NCI-H526 treated with DMSO at 0.1 percent for 48 hours (cell line): ENCODE data around the gene KRTAP2-1.
"Not testable (repeated sequence)": the region's sequence is repeated elsewhere in the genome, so short reads cannot be mapped to it uniquely, and the experiment has no call there.

Experiments used
- DNase-seq: peaks from one replicate; lab custom pipeline; 2025; lab: John Stamatoyannopoulos, UW

KRTAP2-1 gene

DNA sequence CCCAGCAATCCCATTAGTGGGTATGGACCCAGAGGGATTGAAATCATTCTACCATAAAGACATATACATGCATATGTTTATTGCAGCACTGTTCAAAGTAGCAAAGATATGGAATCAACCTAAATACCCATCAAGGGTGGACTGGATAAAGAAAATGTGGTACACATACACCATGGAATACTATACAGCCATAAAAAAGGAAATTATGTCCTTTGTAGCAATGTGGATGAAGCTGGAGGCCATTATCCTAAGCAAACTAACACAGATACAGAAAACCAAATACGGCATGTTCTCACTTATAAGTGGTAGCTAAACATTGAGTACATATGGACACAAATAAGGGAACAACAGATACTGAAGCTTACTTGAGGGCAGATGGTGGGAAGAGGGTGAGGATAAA lies 10.4 kb upstream of the KRTAP2-1 start:
- no peak for DNase-seq

GRCh38 chr17:41055130-41055529 lies 8.0 kb upstream of the KRTAP2-1 start, which contains the start of gene KRTAP2-2:
KRTAP2-2 (minus strand) TSS chr17:41055230; CDS start chr17:41055211, 19 bp downstream.
- DNase-seq, result not testable (repeated sequence)

- not testable (repeated sequence) for DNase-seq
Observed at GRCh38 chr17:41054556-41054955, 7.4 kb upstream of the KRTAP2-1 start.

GRCh38 chr17:41054025-41054424 lies 6.9 kb upstream of the KRTAP2-1 start:
- no peak for DNase-seq

- DNase-seq, result peak; percentile 38
Observed at GRCh38 chr17:41052566-41052965, 5.5 kb upstream of the KRTAP2-1 start.

GRCh38 chr17:41049110-41049509 lies 2.0 kb upstream of the KRTAP2-1 start:
- no peak for DNase-seq

DNA sequence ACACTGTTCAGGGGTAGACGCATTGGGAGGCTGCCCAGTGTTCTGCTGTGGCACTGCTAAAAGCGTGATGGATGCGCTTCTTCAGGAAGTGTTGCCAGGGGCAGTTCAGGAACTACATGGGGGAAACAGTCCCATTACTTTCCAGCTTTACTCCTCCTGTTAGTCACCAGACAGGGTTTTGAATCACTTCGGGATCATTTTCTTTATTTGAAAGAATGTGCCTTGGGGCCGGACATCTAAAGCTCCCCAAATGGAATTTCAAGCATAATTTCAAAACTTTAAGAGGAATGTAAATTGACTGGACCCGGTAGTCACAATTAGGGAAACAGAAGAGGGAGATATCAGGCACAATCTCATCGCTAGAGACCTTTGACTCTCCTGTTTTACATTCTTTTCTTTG lies 1.3 kb upstream of the KRTAP2-1 start:
- no peak for DNase-seq

GRCh38 chr17:41042953-41043352 lies 4.2 kb downstream of the KRTAP2-1 start:
- no peak for DNase-seq

GRCh38 chr17:41040783-41041571 lies 6.1 kb downstream of the KRTAP2-1 start, which contains the start of gene KRTAP1-1:
KRTAP1-1 (minus strand) TSS chr17:41041450; CDS start chr17:41041397, 53 bp downstream.
- DNase-seq, result not testable (repeated sequence)

- DNase-seq, result no peak
Observed at GRCh38 chr17:41037853-41038350, 9.2 kb downstream of the KRTAP2-1 start.

DNA sequence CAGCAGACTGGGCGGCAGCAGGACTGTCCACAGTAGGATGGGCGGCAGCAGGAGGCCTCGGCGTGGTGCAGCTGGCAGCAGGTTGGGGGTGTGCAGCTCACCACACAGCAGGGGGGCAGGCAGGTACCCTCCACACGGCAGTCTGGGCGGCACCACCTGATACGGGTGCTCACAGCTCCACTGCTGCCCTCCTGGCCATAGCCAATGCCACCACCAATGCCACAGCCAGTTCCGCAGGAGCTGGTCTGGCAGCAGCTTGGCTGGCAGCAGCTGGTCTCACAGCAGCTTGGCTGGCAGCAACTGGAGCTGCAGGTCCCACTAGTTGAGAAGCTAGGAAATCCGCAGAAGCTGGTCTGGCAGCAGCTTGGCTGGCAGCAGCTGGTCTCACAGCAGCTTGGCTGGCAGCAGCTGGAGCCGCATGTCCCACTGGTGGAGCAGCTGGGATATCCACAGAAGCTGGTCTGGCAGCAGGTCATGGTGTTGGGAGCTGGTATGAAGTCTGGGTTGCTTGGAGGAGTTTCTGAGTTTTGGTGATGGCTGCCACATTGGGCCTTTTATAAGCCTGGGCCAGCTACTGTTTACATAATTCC lies 12.7 kb downstream of the KRTAP2-1 start, which contains the start of gene KRTAP1-3:
Gene KRTAP1-3, minus strand, starts transcription at position 529 of the 590 bp plus-strand sequence. Its CDS starts 53 bp downstream, at position 476.
- DNase-seq, result not testable (repeated sequence)

GRCh38 chr17:41029633-41030245 lies 17.4 kb downstream of the KRTAP2-1 start, which contains the start of gene KRTAP1-4:
KRTAP1-4 (minus strand) TSS chr17:41030195; CDS start chr17:41030078, 117 bp downstream.
- no peak for DNase-seq

DNA sequence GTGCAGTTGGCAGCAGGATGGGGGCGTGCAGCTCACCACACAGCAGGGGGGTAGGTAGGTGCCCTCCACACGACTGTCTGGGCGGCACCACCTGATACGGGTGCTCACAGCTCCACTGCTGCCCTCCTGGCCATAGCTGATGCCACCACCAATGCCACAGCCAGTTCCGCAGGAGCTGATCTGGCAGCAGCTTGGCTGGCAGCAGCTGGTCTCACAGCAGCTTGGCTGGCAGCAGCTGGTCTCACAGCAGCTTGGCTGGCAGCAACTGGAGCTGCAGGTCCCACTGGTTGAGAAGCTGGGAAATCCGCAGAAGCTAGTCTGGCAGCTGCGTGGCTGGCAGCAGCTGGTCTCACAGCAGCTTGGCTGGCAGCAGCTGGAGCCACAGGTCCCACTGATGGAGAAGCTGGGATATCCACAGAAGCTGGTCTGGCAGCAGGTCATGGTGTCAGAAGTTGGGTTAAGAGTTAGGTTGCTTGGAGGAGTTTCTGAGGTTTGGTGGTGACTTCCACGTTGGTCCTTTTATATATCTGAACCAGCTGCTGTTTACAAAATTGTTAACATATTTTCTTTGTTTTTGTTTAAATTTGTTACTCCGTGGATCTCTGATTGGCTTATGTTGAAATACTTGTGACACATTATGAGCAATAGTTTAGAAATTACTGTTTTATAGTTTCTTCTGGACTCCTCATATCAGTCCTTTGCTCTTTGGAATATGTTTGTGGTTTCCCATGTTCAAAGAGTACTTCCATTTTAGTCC lies 20.2 kb downstream of the KRTAP2-1 start, which contains the start of gene KRTAP1-5:
Gene KRTAP1-5, minus strand, starts transcription at position 494 of the 757 bp plus-strand sequence. Its CDS starts 53 bp downstream, at position 441.
- no peak for DNase-seq

DNA sequence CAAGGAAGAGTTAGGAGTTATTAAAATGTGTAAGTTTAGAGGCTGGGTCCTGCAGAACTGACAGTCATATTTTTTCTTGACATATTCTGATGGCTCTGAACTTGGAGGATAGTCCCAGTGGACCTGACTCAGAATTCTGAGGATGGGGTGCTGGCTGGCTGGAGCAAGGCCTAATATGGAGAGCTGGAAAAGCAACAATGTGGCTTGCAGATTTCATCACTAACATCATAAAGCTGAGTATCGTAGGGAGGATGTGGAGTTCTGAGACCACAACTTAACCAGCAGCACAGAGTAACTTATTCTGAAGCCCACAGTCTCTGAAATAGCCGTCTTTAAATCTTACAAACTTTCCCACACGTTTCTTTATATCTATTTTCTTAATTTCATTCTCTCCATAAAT lies 22.4 kb downstream of the KRTAP2-1 start:
- DNase-seq, result no peak

GRCh38 chr17:41020336-41020735 lies 26.8 kb downstream of the KRTAP2-1 start:
- no peak for DNase-seq

DNA sequence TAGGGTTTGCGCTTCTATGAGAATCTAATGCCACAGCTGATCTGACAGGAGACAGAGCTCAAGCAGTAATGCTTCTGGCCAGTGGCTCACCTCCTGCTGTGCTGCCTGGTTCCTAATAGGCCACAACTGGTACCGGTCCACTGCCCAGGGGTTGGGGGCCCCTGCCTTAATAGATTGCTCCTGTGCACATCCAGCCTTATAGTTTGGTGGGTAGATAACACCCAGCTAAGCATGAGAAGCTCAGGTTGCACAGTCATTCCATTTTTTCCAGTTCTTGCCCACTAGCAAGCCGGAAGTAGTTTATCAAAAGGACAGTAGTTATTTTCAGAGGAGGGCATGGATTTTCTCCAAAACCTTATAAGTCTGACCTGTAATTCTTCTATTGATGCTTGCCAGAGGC lies 27.7 kb downstream of the KRTAP2-1 start:
- no peak for DNase-seq

- DNase-seq, result no peak
Observed at GRCh38 chr17:41018541-41018940, 28.6 kb downstream of the KRTAP2-1 start.

GRCh38 chr17:41016578-41017215 lies 30.4 kb downstream of the KRTAP2-1 start:
- DNase-seq, result no peak

DNA sequence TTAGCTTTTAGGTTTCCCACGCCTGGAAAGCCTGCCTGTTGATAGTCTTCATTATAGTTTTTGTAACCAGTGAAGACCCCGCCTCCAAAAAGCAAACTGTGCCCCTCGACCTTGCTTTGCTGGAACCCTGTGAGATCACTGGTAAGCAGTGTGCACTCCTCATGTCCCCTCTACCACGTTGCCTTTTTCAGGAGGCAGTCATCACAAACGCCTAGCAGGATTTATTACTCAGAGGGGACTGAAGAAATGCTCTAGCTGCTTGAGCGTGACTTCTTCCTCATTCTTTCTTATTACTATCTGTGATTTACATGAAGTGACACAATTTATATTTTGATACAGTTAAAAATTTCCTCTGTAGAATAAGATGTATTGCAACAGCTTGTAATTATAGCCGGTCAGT lies 31.7 kb downstream of the KRTAP2-1 start:
- DNase-seq, result no peak

GRCh38 chr17:41013606-41014005 lies 33.5 kb downstream of the KRTAP2-1 start:
- no peak for DNase-seq

DNA sequence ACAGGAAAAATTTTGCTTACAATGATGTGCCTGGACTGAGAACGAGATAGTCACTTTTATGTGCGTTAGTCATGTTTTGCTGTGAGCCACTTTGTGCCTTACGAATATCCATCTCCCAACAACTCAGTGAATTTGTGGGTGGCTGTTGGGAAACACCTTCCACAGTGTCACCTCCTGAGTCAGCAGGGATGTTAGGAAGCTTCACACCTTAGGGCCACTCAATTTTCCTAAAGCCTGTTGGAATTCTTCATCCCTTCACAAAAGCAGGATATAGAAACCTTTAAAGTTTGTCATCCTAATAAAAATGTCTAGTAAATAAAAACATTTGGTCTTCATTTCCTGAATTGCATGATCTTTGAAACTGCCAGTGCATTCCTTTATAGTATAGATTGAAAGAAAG lies 33.9 kb downstream of the KRTAP2-1 start:
- DNase-seq, result no peak
